Loucy (cell line): ENCODE measurements around the gene R3HDM1.
A peak's percentile ranks its signal among the peaks of the same experiment; 100 is the strongest.

Experiments used
- H2AFZ ChIP-seq: fragments of 200-600 bp; sonication (generic); 2 replicates; pipeline ENCODE4 v1.6.0; 2016; ENCODE audit warnings: antibody characterized with exemption, mild to moderate bottlenecking, low read length, moderate library complexity
- H3F3A ChIP-seq: fragments of 200-600 bp; 2 replicates; pipeline ENCODE4 v1.6.0; 2016; ENCODE audit warnings: antibody characterized with exemption, low read depth, mild to moderate bottlenecking
- H3K27me3 ChIP-seq: fragments of 200-600 bp; sonication (generic); 2 replicates; pipeline ENCODE4 v1.6.1; 2014; ENCODE audit warnings: low read length, mild to moderate bottlenecking; ENCODE audit not compliant: insufficient read depth, poor library complexity, severe bottlenecking
- H3K36me3 ChIP-seq: fragments of 200-600 bp; sonication (generic); 2 replicates; pipeline ENCODE4 v1.6.1; 2016; ENCODE audit warnings: low read length; ENCODE audit not compliant: insufficient read depth
- H3K4me1 ChIP-seq: fragments of 200-600 bp; sonication (generic); 2 replicates; pipeline ENCODE4 v1.5.1; 2014; ENCODE audit warnings: low read length, mild to moderate bottlenecking; ENCODE audit not compliant: insufficient read depth, poor library complexity, severe bottlenecking
- H3K4me2 ChIP-seq: fragments of 200-600 bp; sonication (generic); 2 replicates; pipeline ENCODE4 v1.6.0; 2014; ENCODE audit warnings: antibody characterized with exemption, low read length, low read depth, mild to moderate bottlenecking; ENCODE audit not compliant: poor library complexity, severe bottlenecking
- H3K4me3 ChIP-seq: fragments of 200-600 bp; sonication (generic); 2 replicates; pipeline ENCODE4 v1.5.1; 2014; ENCODE audit warnings: low read length, mild to moderate bottlenecking, mixed read lengths; ENCODE audit not compliant: poor library complexity, severe bottlenecking
- H3K79me2 ChIP-seq: fragments of 200-600 bp; sonication (generic); 2 replicates; pipeline ENCODE4 v1.6.1; 2014; ENCODE audit warnings: low read length; ENCODE audit not compliant: insufficient read depth
- H3K9ac ChIP-seq: fragments of 200-600 bp; sonication (generic); 2 replicates; pipeline ENCODE4 v1.6.0; 2014; ENCODE audit warnings: mild to moderate bottlenecking, low read depth, low read length, moderate library complexity; ENCODE audit not compliant: poor library complexity, severe bottlenecking
- H3K9me2 ChIP-seq: fragments of 200-600 bp; sonication (generic); replicated peaks from 2 replicates; pipeline ENCODE4 v1.6.1; 2016; ENCODE audit warnings: low read depth, low read length, mixed read lengths
- H3K9me3 ChIP-seq: fragments of 200-600 bp; sonication (generic); 2 replicates; pipeline ENCODE4 v1.6.1; 2014; ENCODE audit warnings: mild to moderate bottlenecking, antibody characterized with exemption, low read length, low read depth; ENCODE audit not compliant: insufficient read depth
- H4K20me1 ChIP-seq: fragments of 200-600 bp; sonication (generic); 2 replicates; pipeline ENCODE4 v1.6.0; 2014; ENCODE audit warnings: antibody characterized with exemption, low read length, mild to moderate bottlenecking; ENCODE audit not compliant: insufficient read depth, poor library complexity, severe bottlenecking
- CTCF ChIP-seq: fragments of 200-600 bp; sonication (generic); conservative IDR thresholded peaks from 2 replicates; pipeline ENCODE4 v1.5.1; 2014; ENCODE audit warnings: mild to moderate bottlenecking, antibody characterized with exemption, low read length
- EZH2phosphoT487 ChIP-seq: fragments of 200-600 bp; IDR thresholded peaks from 2 replicates; pipeline ENCODE4 v1.6.1; 2018; ENCODE audit warnings: antibody characterized with exemption, mild to moderate bottlenecking, moderate library complexity, borderline replicate concordance

Gene R3HDM1

DNA sequence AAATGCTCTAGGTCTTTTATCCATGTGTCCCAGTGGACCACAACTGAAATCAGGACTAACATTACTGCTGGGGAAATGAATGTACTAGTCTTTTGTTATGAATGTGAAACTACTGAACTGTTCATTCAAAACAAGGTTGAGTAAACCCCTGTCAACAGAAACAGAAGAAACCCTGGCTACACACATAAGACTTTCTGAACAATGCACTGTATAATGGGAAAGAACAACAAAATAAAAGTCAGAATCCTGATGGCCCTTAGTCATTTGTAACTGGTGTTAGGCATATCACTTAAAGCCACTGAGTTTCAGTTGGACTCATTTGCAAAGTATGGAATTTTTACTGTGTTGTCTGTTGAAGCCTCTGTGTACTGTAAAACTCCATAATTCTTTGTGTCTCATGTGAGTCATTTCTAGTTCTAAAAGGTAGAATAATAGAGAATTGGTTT is 133.4 kb downstream of the R3HDM1 start:
- Histone ChIP-seq H3K27me3 (no peaks in the 10 kb centered on the region), H3K4me2 (no peak overlapping the region), H3K4me3 (no peak overlapping the region), H3K9me3 (no peaks in the 10 kb centered on the region), H3K79me2 (no peaks in the 10 kb centered on the region), H3K4me1 (peaks cover 24% of the 10 kb centered on the region), H3K9ac (no peak overlapping the region), H3K9me2 (no peaks in the 10 kb centered on the region), H3K36me3 (peaks cover 53% of the 10 kb centered on the region; the same call in 1 of the 2 replicates), H4K20me1 (peaks cover 4% of the 10 kb centered on the region), H2AFZ (no peak overlapping the region), H3F3A (no peaks in the 10 kb centered on the region)
- TF ChIP-seq CTCF (no peak), EZH2phosphoT487 (no peak)

GRCh38 chr2:135667045-135667444 is 135.8 kb downstream of the R3HDM1 start:
- peaks cover 24% of the 10 kb centered on the region for H3K4me1 ChIP-seq
- H3K4me2 ChIP-seq, result peak overlapping the region; percentile 62

DNA sequence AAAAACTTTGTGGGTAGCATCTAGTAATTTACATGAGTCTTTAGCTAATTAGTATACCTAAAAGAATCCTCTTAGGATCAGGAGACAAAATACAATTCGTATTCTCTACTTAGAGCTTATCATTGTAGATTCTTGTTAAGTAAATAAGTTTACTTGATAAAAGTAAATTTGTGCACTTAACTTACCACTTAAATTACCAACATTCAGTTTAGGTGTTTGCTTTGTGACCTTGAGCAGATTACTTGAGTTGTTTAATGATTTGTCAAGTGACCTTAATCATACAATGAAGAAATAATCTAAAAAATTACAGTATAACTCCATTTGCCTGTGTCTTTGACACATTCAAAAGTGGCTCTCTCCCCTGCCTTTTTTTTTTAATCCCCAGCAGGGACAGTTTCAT is 143.2 kb downstream of the R3HDM1 start:
- Histone ChIP-seq H3F3A (no peaks in the 10 kb centered on the region), H2AFZ (no peak overlapping the region)

More at GRCh38 chr2:135667045-135667444, 135.8 kb downstream of the R3HDM1 start:
- Histone ChIP-seq H2AFZ (no peak overlapping the region), H3K27me3 (no peaks in the 10 kb centered on the region), H3K9me3 (no peaks in the 10 kb centered on the region), H3F3A (no peaks in the 10 kb centered on the region), H3K4me3 (peak overlapping the region; percentile 25), H3K79me2 (no peaks in the 10 kb centered on the region), H3K9ac (peak overlapping the region; percentile 24), H3K9me2 (no peaks in the 10 kb centered on the region), H4K20me1 (peaks cover 4% of the 10 kb centered on the region), H3K36me3 (peaks cover 36% of the 10 kb centered on the region; the same call in 1 of the 2 replicates)
- TF ChIP-seq EZH2phosphoT487 (no peak), CTCF (no peak)

More for the DNA sequence above, 143.2 kb downstream of the R3HDM1 start:
- Histone ChIP-seq H3K9me3 (no peaks in the 10 kb centered on the region), H3K9ac (no peak overlapping the region), H3K4me3 (no peak overlapping the region), H3K79me2 (no peaks in the 10 kb centered on the region), H3K27me3 (no peaks in the 10 kb centered on the region), H4K20me1 (no peaks in the 10 kb centered on the region), H3K9me2 (no peaks in the 10 kb centered on the region), H3K4me2 (no peak overlapping the region), H3K4me1 (no peaks in the 10 kb centered on the region), H3K36me3 (peaks cover 52% of the 10 kb centered on the region)
- TF ChIP-seq EZH2phosphoT487 (no peak), CTCF (no peak)
